GM04504 (cell line): Measurements from ENCODE around the gene ZNF775.
"Not testable (repeated sequence)": the region's sequence is repeated elsewhere in the genome, so short reads cannot be mapped to it uniquely, and the experiment has no call there.

Source experiments
- DNase-seq: peaks from one replicate; pipeline ENCODE4 v3.0.0-alpha.2; 2012; ENCODE audit warnings: low read depth

ZNF775 gene

GRCh38 chr7:150382123-150382843 lies 3.2 kb downstream of the ZNF775 start:
- no peak for DNase-seq

GRCh38 chr7:150382844-150383225 lies 3.7 kb downstream of the ZNF775 start:
- no peak for DNase-seq

GRCh38 chr7:150383710-150384397 lies 4.7 kb downstream of the ZNF775 start:
- DNase-seq: no peak

- DNase-seq: no peak
Measured at GRCh38 chr7:150384406-150385301, 5.5 kb downstream of the ZNF775 start.

DNA sequence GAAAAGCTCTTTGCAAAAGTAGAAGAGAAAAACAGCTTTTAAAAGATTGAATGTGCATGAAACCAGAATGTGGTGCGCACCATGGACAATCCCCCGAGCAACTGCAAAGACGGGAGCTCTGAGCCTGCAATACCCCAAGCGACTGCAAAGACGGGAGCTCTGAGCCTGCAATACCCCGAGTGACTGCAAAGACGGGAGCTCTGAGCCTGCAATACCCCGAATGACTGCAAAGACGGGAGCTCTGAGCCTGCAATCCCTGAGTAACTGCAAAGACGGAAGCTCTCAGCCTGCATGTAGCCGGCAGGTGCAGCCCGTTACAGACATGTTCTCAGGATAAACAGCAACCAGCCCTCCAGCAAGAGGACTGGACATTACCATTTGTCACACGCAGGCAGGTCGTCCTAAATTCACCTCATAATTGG lies 6.2 kb downstream of the ZNF775 start:
- no peak for DNase-seq

DNA sequence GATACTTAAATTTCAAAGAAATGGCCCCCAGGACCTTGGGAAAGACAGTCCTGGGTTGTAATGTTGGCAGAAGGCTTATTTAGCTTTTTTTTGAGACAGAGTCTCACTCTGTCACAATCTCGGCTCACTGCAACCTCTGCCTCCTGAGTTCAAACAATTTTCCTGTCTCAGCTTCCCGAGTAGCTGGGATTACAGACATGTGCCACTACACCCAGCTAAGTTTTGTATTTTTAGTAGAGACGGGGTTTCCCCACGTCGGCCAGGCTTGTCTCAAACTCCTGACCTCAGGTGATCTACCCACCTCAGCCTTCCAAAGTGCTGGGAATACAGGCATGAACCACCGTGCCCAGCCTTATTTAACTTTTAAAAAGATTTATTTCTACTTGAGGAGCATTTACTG lies 6.8 kb downstream of the ZNF775 start:
- not testable (repeated sequence) for DNase-seq

GRCh38 chr7:150388306-150388705 lies 9.2 kb downstream of the ZNF775 start:
- no peak for DNase-seq

DNA sequence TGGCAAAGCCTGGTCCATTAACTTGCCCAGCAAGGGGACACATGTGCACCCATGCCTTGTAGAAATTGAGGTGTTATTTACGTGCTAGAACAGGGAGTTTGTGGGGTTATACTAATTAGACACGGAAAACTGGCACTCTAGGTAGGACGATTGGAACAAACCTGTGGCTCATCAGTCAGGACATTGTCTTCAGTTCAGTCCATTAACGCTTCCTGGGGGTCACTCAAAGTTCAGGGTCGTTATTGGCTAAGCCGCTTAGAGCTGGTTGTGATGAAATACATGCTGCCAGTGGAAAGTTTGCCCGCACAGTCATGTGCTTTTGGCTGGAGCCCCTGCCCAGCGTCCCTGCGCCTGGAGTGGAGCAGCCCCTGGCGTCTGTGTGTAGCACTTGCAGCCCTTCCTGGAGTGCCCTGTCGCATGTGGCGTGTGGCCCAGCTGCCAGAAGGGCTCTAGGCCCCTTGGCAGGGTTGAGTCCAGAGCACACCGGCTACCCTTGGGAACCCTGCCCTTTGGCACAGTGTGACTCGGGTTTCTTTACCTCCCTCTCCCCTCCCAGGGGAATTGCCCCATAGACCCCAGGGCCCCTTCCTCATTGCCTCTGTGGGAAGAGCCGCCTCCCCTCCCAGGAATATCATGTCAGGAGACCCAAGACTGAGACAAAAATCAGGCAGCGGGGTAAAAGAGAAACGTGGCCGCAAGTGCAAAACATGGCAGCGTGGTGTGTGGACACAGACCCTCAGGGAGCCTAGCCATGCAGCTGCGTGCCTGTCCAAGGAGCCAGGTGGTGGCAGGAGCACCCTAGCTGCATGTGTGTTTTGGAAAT lies 9.8 kb downstream of the ZNF775 start:
- DNase-seq: no peak

GRCh38 chr7:150389532-150389816 lies 10.3 kb downstream of the ZNF775 start:
- DNase-seq: no peak

GRCh38 chr7:150390205-150390604 lies 11.1 kb downstream of the ZNF775 start:
- no peak for DNase-seq

- no peak for DNase-seq
Measured at GRCh38 chr7:150393325-150393724, 14.2 kb downstream of the ZNF775 start.

DNA sequence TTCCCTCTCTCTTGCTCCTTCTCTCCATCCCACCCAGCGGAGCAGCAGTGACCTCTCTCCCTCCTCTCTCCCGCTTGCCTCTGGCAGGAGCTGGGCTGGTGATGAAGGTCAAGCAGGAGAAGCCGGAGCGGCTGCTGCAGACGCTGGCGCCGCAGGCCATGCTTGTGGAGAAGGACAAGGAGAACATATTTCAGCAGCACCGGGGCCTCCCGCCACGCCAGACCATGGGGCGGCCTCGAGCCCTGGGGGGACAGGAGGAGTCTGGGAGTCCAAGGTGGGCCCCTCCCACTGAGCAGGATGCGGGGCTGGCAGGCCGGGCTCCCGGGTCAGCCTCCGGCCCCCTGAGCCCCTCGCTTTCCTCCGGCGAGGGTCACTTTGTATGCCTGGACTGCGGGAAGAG lies 17.3 kb downstream of the ZNF775 start:
- no peak for DNase-seq

DNA sequence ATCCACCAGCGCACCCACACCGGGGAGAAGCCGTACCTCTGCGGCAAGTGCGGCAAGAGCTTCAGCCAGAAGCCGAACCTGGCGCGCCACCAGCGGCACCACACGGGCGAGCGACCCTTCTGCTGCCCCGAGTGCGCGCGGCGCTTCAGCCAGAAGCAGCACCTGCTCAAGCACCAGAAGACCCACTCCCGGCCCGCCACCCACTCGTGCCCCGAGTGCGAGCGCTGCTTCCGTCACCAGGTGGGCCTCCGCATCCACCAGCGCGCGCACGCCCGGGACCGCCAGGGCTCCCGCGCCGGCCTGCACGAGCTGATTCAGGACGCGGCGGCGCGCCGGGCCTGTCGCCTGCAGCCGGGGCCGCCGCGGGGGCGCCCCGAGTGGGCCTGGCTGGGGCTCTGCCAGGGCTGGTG lies 17.7 kb downstream of the ZNF775 start:
- no peak for DNase-seq

DNA sequence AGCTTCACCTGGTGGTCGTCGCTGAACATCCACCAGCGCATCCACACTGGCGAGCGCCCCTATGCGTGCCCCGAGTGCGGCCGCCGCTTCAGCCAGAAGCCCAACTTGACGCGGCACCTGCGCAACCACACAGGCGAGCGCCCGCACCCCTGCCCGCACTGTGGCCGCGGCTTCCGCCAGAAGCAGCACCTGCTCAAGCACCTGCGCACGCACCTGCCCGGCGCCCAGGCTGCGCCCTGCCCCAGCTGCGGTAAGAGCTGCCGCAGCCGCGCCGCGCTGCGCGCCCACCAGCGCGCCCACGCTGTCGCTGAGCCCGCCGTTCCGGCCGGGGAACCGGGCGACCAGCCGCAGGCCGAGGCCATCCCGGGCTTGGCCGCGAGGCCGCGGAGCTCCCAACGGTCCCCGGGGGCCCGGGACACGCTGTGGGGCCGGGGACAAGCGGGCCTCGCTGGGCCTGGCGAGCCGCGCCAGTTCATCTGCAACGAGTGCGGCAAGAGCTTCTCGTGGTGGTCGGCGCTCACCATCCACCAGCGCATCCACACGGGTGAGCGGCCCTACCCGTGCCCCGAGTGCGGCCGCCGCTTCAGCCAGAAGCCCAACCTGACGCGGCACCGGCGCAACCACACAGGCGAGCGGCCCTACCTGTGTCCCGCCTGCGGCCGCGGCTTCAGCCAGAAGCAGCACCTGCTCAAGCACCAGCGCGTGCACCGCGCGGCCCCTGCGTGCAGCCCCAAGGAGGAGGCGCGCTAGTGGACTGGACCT lies 18.4 kb downstream of the ZNF775 start:
- DNase-seq: no peak

- no peak for DNase-seq
Measured at GRCh38 chr7:150398108-150398964, 19.2 kb downstream of the ZNF775 start.

DNA sequence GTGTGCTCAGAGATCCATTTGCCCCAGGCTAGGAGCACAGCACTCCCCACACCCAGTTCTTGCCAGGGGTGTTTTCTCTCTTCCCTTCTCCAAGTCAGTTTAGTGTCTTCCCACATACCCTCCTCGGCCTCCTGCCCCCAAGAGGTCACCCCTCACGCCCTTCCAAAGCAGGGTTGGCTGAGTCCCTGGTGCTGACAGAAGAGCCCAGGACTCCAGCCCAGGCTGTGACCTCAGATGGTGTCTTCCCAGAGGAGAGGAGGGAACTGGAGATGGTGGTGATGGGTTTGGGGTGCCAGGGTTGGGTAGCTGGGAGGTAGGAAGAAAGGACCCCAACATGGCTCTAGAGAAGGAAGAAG lies 19.8 kb downstream of the ZNF775 start:
- no peak for DNase-seq

- DNase-seq: no peak
Measured at GRCh38 chr7:150399421-150400007, 20.4 kb downstream of the ZNF775 start.

DNA sequence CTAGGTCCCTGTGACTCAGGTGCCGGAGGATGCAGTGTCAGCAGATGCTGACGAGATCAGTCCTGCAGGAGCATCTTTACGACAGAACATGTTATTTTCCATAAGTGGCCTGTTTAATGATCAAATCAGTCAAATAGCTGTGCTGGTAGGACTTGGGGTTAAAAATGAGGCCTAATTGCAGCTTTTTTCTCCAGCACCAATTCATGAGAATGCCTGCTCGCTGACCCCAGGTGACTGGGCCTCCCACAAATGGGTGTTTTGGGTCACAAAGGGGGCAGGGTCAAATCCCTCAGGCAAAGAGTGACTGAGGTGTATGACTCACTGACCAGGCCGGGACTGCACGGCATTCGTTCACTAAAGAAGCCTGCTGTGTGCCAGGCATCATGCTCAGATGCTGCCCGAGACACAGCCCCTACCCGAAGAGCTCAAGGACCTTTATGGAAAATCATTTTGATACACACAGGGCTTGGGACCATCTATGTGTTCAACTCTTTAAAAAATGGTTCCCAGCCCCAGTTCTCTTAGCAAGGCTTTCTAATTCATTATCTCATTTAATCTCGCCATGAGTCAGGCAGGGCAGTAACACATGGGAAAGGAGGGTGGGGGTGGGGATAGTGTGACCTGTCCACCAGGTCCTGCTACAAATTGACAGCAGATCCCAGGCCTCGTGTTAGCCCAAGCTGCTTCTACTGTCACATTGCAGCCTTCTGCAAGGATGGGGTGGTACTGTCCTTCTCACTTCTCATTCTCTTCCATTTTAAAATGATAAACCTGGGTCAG lies 21.1 kb downstream of the ZNF775 start:
- DNase-seq: no peak

DNA sequence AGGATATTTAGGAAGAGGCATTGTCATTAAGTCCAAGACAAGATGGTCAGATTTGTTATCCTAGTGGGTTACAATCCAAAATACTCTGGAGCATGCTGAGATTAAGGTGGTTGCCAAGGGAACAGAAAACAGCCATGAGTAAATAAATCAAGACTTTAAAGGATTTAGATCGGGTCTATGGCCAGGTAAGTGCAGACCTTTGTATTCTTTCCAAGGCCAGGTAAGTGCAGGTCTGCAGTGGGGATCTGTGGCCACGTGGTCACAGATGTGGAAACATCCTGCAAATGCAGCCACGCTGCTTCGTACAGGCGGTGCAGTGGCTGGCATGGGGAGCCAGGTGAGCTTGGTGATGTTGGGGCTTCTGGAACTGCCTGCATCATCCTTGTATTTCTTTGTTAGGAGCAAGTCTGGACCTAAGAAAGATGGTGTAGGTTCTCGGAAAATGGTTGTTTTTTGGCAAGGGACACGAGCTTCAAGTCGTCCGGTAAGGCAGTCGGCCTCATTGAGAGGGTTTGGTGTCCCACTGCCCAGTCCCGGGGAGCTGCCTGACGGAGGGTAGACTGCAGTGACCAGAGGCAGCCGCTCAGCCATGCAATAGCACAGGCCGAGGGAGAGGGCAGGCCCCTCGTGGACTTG lies 21.8 kb downstream of the ZNF775 start:
- no peak for DNase-seq
